Gastrocnemius medialis (tissue), 4 donors: Measurements from ENCODE around the gene XRRA1. TPM values are rescaled to one million over a fixed set of nuclear protein-coding genes. Genes with fewer than 3 reads are reported as not detected.
"Not testable (repeated sequence)": the region's sequence is repeated elsewhere in the genome, so short reads cannot be mapped to it uniquely, and the experiment has no call there.

Experiments
- ATAC-seq, 2 donors: fragments of 150-250 bp; one replicate each; pipeline ENCODE4 v1.9.1; 2016
- DNase-seq, 2 donors: peaks; one replicate each; pipeline ENCODE4 v3.0.0-alpha.2; 2019
- H3K27ac ChIP-seq, 4 donors: fragments of 200-600 bp; sonication (generic); 1 replicate in 1 of 4; 2 replicates in 3 of 4; pipeline ENCODE4 v1.5.1; 2016 to 2018; ENCODE audit warnings: mild to moderate bottlenecking in 2 of 4, moderate library complexity in 1 of 4
- H3K27me3 ChIP-seq, 3 donors: fragments of 200-600 bp; sonication (generic) in 2 of 3; 1 replicate in 1 of 3; 2 replicates in 2 of 3; pipeline versions ENCODE4 v1.5.1 to v1.6.0; 2016 to 2019; ENCODE audit warnings: mild to moderate bottlenecking in 1 of 3, moderate library complexity in 1 of 3
- H3K36me3 ChIP-seq, 2 donors: fragments of 200-600 bp; sonication (generic) in 1 of 2; one replicate each; pipeline ENCODE4 v1.5.1; 2017 to 2018
- H3K4me1 ChIP-seq, 2 donors: fragments of 200-600 bp; sonication (generic) in 1 of 2; one replicate each; pipeline ENCODE4 v1.5.1; 2016 to 2017; ENCODE audit warnings: mild to moderate bottlenecking in 2 of 2
- H3K4me3 ChIP-seq, 4 donors: fragments of 200-600 bp; sonication (generic) in 3 of 4; 1 replicate in 1 of 4; 2 replicates in 3 of 4; pipeline ENCODE4 v1.5.1; 2016 to 2019; ENCODE audit warnings: mild to moderate bottlenecking in 2 of 4
- H3K9me3 ChIP-seq, 3 donors: fragments of 200-600 bp; sonication (generic) in 2 of 3; 1 replicate in 1 of 3; 2 replicates in 2 of 3; pipeline ENCODE4 v1.5.1; 2016 to 2019
- CTCF ChIP-seq, 5 experiments: fragments of 450-650 bp in 3 of 5; fragments of 200-600 bp in 2 of 5; sonication (generic) in 2 of 5; IDR thresholded peaks in 4 of 5; conservative IDR thresholded peaks in 1 of 5; 1 replicate in 4 of 5; 2 replicates in 1 of 5; pipeline ENCODE4 v1.5.1; 2016 to 2019; ENCODE audit warnings: antibody characterized with exemption in 5 of 5, mild to moderate bottlenecking in 3 of 5, moderate library complexity in 3 of 5
- POLR2A ChIP-seq, 2 donors: fragments of 450-650 bp; IDR thresholded peaks; one replicate each; pipeline ENCODE4 v1.6.1; 2017; ENCODE audit warnings: antibody characterized with exemption in 2 of 2, mild to moderate bottlenecking in 2 of 2, moderate library complexity in 2 of 2
- in situ Hi-C, 4 donors: fragments of 200-750 bp; cut with MboI; loops; one replicate each; pipeline versions ENCODE4 v1.15.0 to v1.8.0; 2017; ENCODE audit warnings: low sequenced_read_pairs in 4 of 4
- intact Hi-C: fragments of 100-400 bp; cut with DNase I; formaldehyde crosslinking; loops from one replicate; pipeline ENCODE4 v1.15.1; 2023; ENCODE audit warnings: low total_unique reads
- total RNA-seq, 4 donors: library from RNA; depleted of rRNA; stranded (reverse); fragments of >200 nt; gene quantifications; one replicate each; pipeline versions ENCODE4 v1.1.0 to v1.2.3, GENCODE V29; 2016

XRRA1 gene
- total RNA-seq, 4 donors from 2014 or later, result 7.8 to 16.8 (median 8.8) TPM

- Histone ChIP-seq H3K9me3 (no peaks in the 10 kb centered on the region), H3K4me3 (no peak overlapping the region), H3K36me3 (peaks cover 0 to 17% of the 10 kb centered on the region in 2 donors), H3K4me1 (peaks cover 9 to 12% of the 10 kb centered on the region in 2 donors), H3K27ac (no peak overlapping the region), H3K27me3 (no peaks in the 10 kb centered on the region)
- in situ Hi-C loops (no loop called here), intact Hi-C loops (no loop called here)
- DNase-seq (no peak), ATAC-seq (no peak)
- TF ChIP-seq CTCF (IDR thresholded peaks at IDR 0.05 in 4 of 5, conservative IDR thresholded peaks at IDR 0.05 in 1 of 5), result no peak
- TF ChIP-seq POLR2A (IDR thresholded peaks at IDR 0.05), result no peak
Observed at GRCh38 chr11:74826901-74827300, 122.0 kb downstream of the XRRA1 start.

DNA sequence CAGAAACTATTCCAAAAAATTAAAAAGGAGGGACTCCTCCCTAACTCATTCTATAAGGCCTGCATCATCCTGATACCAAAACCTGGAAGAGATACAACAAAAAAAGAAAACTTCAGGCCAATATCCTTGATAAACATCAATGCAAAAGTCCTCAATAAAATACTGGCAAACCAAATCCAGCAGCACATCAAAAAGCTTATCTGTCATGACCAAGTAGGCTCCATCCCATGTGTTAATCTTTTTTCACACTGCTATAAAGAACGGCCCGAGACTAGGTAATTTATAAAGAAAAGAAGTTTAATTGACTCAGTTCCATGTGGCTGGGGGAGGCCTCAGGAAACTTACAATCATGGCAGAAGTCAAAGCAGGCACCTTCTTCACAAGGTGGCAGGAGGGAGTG, 123.3 kb downstream of the XRRA1 start:
- in situ Hi-C loops, intact Hi-C loops: not testable (repeated sequence)

GRCh38 chr11:74824285-74824982, 124.5 kb downstream of the XRRA1 start:
- Histone ChIP-seq H3K4me3 (no peak overlapping the region), H3K36me3 (peaks cover 0 to 17% of the 10 kb centered on the region in 2 donors), H3K4me1 (peaks cover 16 to 23% of the 10 kb centered on the region in 2 donors), H3K27me3 (no peaks in the 10 kb centered on the region), H3K9me3 (no peaks in the 10 kb centered on the region), H3K27ac (no peak overlapping the region)
- TF ChIP-seq CTCF (IDR thresholded peaks at IDR 0.05 in 4 of 5, conservative IDR thresholded peaks at IDR 0.05 in 1 of 5), result no peak
- no peak for TF ChIP-seq POLR2A (IDR thresholded peaks at IDR 0.05)
- no peak for DNase-seq
- intact Hi-C loops, result no loop called here
- no peak for ATAC-seq
- in situ Hi-C loops, result no loop called here

More for the DNA sequence above, 123.3 kb downstream of the XRRA1 start:
- H3K27me3 ChIP-seq, ATAC-seq, H3K27ac ChIP-seq, H3K9me3 ChIP-seq, DNase-seq, H3K4me3 ChIP-seq: not testable (repeated sequence)
- peaks cover 16 to 19% of the 10 kb centered on the region in 2 donors for H3K4me1 ChIP-seq
- H3K36me3 ChIP-seq, result peaks cover 0 to 17% of the 10 kb centered on the region in 2 donors

GRCh38 chr11:74822170-74822569, 126.7 kb downstream of the XRRA1 start:
- no peaks in the 10 kb centered on the region for H3K27me3 ChIP-seq
- DNase-seq, result no peak
- H3K36me3 ChIP-seq, result peaks cover 0 to 17% of the 10 kb centered on the region in 2 donors
- in situ Hi-C loops (no loop called here), intact Hi-C loops (no loop called here)
- H3K4me3 ChIP-seq, result no peak overlapping the region
- peaks cover 16 to 23% of the 10 kb centered on the region in 2 donors for H3K4me1 ChIP-seq
- H3K9me3 ChIP-seq, result no peaks in the 10 kb centered on the region
- peak overlapping the region; percentile 59 to 82 (median 66) for H3K27ac ChIP-seq
- peak; percentile 24 to 83 for ATAC-seq
- no peak for TF ChIP-seq POLR2A (IDR thresholded peaks at IDR 0.05)
- TF ChIP-seq CTCF (IDR thresholded peaks at IDR 0.05 in 4 of 5, conservative IDR thresholded peaks at IDR 0.05 in 1 of 5), result no peak

DNA sequence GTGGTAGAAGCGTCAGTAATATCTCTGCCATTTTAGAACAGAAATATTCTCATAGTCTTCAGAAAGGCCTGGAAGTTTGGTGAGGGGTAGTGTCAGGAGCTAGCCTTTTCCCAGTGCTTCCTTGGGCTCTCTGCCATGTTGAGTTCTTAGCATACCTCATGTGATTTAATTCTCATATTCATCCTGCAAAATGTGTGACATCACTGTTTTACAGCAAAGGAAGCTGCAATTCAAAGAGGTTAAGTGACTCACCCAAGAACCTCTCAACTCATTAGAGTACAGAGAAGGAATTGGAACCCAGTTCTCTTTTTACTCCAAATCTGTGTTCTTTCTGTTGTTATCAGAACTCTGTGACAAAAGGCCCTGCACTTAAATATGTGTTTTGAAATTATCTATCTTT, 128.1 kb downstream of the XRRA1 start:
- Histone ChIP-seq H3K27me3 (no peaks in the 10 kb centered on the region), H3K36me3 (peaks cover 0 to 17% of the 10 kb centered on the region in 2 donors), H3K4me3 (no peak overlapping the region), H3K9me3 (no peaks in the 10 kb centered on the region), H3K27ac (peak overlapping the region in 1 of 4 donors; percentile 29), H3K4me1 (peaks cover 16 to 23% of the 10 kb centered on the region in 2 donors)
- TF ChIP-seq POLR2A (IDR thresholded peaks at IDR 0.05) (no peak), CTCF (IDR thresholded peaks at IDR 0.05 in 4 of 5, conservative IDR thresholded peaks at IDR 0.05 in 1 of 5) (no peak)
- DNase-seq (no peak), ATAC-seq (no peak)
- in situ Hi-C loops, result no loop called here
- intact Hi-C loops, result no loop called here
